NT2/D1 (cell line): ENCODE data around the gene FN1.

Experiments used
- SUZ12 ChIP-seq: IDR thresholded peaks from 2 replicates; pipeline ENCODE4 v1.6.1; 2011; ENCODE audit not compliant: insufficient read length, insufficient read depth; ENCODE audit errors: extremely low read depth
- YY1 ChIP-seq: IDR thresholded peaks from 2 replicates; pipeline ENCODE4 v1.6.1; 2011; ENCODE audit not compliant: insufficient read length, insufficient read depth
- ZNF274 ChIP-seq: IDR thresholded peaks from 2 replicates; pipeline ENCODE4 v1.6.1; 2011; ENCODE audit warnings: mild to moderate bottlenecking, low read depth, low read length

- TF ChIP-seq YY1 (no peak), SUZ12 (no peak), ZNF274 (no peak)
These were observed 28.1 kb downstream of the FN1 start for GRCh38 chr2:215407590-215408264.
